ENCODE measurements around the gene KPNA4.

DNA sequence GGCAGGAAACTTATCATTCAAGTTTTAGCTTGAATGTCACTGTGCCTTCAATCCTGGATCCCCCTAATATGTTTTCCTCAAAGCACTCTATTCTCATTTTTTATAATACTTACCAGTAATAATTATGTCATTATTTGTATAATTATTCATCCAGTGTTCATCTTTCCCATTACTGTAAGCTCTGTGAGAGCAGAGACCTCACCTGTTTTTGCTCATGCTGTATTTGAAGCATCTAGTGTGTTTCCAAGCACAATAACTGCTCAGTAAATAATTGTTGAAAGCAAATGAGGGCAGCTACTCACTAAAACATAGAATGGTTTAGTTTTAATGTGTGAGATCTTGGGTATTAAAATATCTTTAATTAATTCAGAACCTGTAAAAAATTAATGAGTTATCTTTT, 36.9 kb upstream of the KPNA4 start:
- TF ChIP-seq, protein P1, sequence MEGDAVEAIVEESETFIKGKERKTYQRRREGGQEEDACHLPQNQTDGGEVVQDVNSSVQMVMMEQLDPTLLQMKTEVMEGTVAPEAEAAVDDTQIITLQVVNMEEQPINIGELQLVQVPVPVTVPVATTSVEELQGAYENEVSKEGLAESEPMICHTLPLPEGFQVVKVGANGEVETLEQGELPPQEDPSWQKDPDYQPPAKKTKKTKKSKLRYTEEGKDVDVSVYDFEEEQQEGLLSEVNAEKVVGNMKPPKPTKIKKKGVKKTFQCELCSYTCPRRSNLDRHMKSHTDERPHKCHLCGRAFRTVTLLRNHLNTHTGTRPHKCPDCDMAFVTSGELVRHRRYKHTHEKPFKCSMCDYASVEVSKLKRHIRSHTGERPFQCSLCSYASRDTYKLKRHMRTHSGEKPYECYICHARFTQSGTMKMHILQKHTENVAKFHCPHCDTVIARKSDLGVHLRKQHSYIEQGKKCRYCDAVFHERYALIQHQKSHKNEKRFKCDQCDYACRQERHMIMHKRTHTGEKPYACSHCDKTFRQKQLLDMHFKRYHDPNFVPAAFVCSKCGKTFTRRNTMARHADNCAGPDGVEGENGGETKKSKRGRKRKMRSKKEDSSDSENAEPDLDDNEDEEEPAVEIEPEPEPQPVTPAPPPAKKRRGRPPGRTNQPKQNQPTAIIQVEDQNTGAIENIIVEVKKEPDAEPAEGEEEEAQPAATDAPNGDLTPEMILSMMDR (IDR thresholded peaks at IDR 0.05; ENCODE audit: borderline replicate concordance, extremely low read depth, low read length, poor library complexity, severe bottlenecking): no peak
- no peak for TF ChIP-seq EZH2 (IDR thresholded peaks at IDR 0.05; ENCODE audit: borderline replicate concordance, low read depth, low read length, severe bottlenecking)
